Muscle of leg (tissue), 11 donors: ENCODE results near the gene MICALL2. TPM values are rescaled to one million over a fixed set of nuclear protein-coding genes. Genes with fewer than 3 reads are reported as not detected.

Experiments
- DNase-seq: peaks from one replicate; pipeline ENCODE4 v3.0.0; 2013
- H3K27ac ChIP-seq: one replicate; pipeline ENCODE4 v1.5.1; 2013; ENCODE audit warnings: mild to moderate bottlenecking, low read length, control low read depth
- H3K27me3 ChIP-seq: one replicate; pipeline ENCODE4 v1.6.1; 2013; ENCODE audit warnings: low read length; ENCODE audit not compliant: control insufficient read depth, insufficient read depth
- H3K36me3 ChIP-seq: one replicate; pipeline ENCODE4 v1.6.1; 2013; ENCODE audit warnings: low read length; ENCODE audit not compliant: control insufficient read depth, insufficient read depth
- H3K4me1 ChIP-seq: one replicate; pipeline ENCODE4 v1.6.1; 2013; ENCODE audit warnings: low read length; ENCODE audit not compliant: control insufficient read depth, insufficient read depth
- H3K4me3 ChIP-seq: one replicate; pipeline ENCODE4 v1.5.1; 2013; ENCODE audit warnings: low read length, control low read depth
- H3K9me3 ChIP-seq: replicated peaks from 2 replicates; pipeline ENCODE4 v1.6.1; 2013; ENCODE audit warnings: low read depth, low read length; ENCODE audit not compliant: control insufficient read depth
- WGBS: methylation state at CpG from one replicate; pipeline ENCODE4 v1.1.5; 2013; ENCODE audit warnings: missing lambda C conversion rate; ENCODE audit not compliant: insufficient coverage; 5-methylcytosine and 5-hydroxymethylcytosine counted together
- polyA plus RNA-seq, 8 donors: library from polyadenylated mRNA; unstranded; fragments of 120-200 nt; gene quantifications; one replicate each; pipeline versions ENCODE4 v1.2.1 to v1.2.3, GENCODE V29; 2013; ENCODE audit warnings: inconsistent platforms in 1 of 8, low replicate concordance in 1 of 8; ENCODE audit not compliant: insufficient read length in 8 of 8, insufficient read depth in 1 of 8
- total RNA-seq: library from RNA; stranded (reverse); fragments of 120-200 nt; gene quantifications from one replicate; pipeline ENCODE4 v1.2.4, GENCODE V29; 2013

MICALL2 gene
- total and polyA plus RNA-seq, 9 donors = 4.4 to 13.3 (median 7.5) TPM

DNA sequence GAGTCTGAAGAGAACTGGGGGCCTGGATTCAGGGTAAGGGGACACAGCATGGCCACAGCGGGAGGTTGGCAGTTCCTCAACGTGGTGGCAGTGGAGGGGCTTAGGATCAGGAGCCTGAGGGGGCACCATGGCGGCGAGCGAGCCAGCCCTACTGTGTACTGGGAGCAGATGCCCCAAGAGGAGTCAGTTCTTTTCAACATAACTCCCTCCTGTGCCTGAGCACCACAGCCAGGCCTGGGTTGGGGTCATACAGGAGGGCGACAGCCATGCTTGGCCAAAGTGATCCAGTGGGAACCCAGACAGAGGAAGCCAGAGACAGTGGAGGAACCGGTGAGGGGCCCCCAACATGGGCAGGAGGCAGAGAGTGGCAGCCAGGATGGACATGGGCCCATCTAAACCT, 65.8 kb downstream of the MICALL2 start:
- 72% methylated on average over 5 of the region's 7 CpGs for WGBS
- peaks cover 59% of the 10 kb centered on the region for H3K27me3 ChIP-seq
- H3K27ac ChIP-seq = no peak overlapping the region
- H3K4me1 ChIP-seq = peaks cover 4% of the 10 kb centered on the region
- no peaks in the 10 kb centered on the region for H3K36me3 ChIP-seq
- H3K4me3 ChIP-seq = no peak overlapping the region
- no peak for DNase-seq
- peaks cover 14% of the 10 kb centered on the region for H3K9me3 ChIP-seq

DNA sequence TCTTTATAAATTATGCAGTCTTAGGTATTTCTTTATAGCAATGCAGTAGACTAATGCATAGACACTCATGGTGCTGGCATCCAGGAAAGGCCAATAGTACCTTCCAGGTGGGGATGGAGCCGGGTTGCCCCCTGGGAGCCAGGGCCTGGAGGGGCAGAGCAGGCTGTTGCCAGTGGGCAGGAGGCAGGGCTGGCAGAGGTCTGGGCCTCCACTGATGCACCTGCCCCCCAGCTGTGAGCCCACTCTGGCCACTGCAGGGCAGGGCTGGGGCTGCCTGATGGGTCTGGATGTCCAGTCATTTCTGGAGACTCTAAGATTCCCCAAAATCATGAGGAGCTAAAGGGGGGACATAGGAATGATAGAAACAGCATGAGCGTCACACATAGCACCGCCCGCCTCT, 66.7 kb downstream of the MICALL2 start:
- Histone ChIP-seq H3K4me1 (peaks cover 4% of the 10 kb centered on the region), H3K27me3 (peaks cover 64% of the 10 kb centered on the region), H3K9me3 (peaks cover 14% of the 10 kb centered on the region), H3K27ac (no peak overlapping the region), H3K36me3 (no peaks in the 10 kb centered on the region), H3K4me3 (no peak overlapping the region)
- 93% methylated on average over 4 of the region's 4 CpGs for WGBS
- DNase-seq = no peak

DNA sequence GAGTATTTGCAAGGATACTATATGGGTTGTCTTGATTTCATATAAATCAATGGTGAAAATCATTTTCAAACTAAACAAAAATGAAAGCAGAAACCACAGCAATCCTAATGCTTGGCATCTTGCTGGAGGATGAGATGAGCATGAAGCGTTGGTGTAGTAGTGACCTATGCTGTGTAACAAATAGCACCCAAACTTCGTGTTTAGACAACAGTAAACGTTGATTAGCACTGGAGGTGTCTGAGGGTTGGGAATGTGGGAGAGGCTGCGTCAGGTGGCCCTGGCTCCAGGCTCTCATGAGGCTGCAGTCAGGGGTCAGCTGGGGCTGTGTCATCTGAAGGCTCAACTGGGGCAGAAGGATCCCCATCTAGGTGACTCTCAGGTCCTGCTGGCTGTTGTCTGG, 67.8 kb downstream of the MICALL2 start:
- no peak overlapping the region for H3K27ac ChIP-seq
- no peak overlapping the region for H3K4me3 ChIP-seq
- WGBS = 92% methylated on average over 4 of the region's 4 CpGs
- H3K36me3 ChIP-seq = no peaks in the 10 kb centered on the region
- DNase-seq = no peak
- H3K9me3 ChIP-seq = peaks cover 14% of the 10 kb centered on the region
- peaks cover 4% of the 10 kb centered on the region for H3K4me1 ChIP-seq
- H3K27me3 ChIP-seq = peaks cover 71% of the 10 kb centered on the region

DNA sequence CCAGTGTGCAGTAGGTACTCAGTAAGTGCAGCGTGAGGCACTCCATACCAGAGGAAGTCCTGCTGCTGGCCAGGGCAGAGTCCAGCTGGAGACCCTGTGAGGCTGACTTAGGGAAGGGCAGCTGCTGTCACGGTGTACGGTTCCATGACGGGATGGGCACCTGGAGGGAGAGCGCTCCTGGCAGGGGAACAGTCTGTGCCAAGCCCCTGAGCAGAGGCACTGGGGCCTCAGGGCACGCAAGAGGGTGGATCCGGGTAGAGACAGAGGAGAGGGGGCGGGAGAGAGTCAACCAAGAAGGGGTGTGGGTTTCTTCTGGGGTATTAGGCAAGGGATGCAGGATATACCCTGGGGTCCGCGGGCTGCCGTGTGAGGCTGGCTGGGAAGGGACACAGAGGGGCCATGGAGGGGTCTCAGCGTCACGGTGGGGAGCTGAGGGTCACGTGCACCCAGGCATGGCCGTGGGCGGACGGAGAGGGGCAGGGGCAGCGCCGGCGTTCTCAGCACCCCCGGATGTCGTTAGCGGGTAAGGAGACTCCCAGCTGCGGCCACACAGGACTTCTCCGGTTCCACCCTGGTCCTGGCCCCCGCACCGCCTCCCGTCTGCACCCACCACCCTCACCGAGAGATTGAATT, 70.5 kb downstream of the MICALL2 start:
- Histone ChIP-seq H3K9me3 (peaks cover 9% of the 10 kb centered on the region), H3K27me3 (peaks cover 75% of the 10 kb centered on the region), H3K27ac (no peak overlapping the region), H3K4me1 (no peaks in the 10 kb centered on the region), H3K36me3 (no peaks in the 10 kb centered on the region), H3K4me3 (no peak overlapping the region)
- no peak for DNase-seq
- 51% methylated on average over 27 of the region's 29 CpGs for WGBS

DNA sequence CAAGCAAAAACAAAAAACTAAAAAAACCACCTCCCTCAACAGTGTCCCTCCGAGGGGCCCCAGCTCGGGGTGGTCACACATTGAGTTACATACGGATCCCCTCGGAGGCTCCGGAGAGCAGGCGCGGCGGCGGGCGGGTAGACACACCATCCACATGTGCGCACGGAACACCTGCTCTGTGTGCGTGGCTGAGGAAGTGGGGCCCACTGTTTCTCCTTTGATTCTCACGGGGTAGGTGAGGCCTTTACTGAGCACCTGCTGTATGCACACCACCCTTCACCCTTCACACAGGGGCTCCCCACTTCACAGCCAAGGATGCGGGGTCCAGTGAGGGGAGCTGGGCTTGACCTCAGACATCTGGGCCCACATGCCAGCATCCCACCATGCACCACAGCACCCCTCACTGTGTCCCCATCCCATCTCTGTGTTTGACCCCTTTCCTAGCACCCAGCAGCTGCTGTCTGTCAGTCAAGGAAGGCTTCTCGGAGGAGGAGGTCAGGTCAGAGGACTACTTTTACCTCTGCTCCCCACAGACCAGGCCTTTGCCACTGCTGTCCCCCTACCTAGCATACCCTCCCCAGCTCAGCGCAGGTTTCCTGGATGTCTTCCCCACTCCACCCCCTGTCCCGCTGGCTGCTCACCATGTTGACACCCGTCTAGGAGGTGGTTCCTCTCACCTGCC, 71.1 kb downstream of the MICALL2 start:
- Histone ChIP-seq H3K4me1 (no peaks in the 10 kb centered on the region), H3K36me3 (no peaks in the 10 kb centered on the region), H3K9me3 (peaks cover 9% of the 10 kb centered on the region), H3K27ac (no peak overlapping the region), H3K27me3 (peaks cover 80% of the 10 kb centered on the region), H3K4me3 (no peak overlapping the region)
- DNase-seq = no peak
- 81% methylated on average over 13 of the region's 19 CpGs for WGBS

DNA sequence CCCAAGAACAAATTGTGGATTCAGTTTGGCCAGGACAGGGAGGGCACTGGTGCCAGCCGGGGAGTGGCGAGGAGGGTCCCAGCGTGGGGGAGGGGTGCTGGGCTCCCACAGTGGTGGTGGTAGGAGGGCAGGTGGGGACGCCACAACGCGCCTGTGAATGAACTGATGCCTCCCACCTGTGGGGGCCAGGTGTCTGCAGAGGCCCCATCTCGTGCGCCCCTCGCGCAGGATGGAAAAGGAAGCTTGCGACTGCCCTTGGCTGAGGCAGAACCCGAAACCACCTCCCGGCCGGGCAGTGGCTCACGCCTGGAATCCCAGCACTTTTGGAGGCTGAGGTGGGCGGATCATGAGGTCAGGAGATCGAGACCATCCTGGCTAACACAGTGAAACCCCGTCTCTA, 72.0 kb downstream of the MICALL2 start:
- no peak overlapping the region for H3K27ac ChIP-seq
- no peaks in the 10 kb centered on the region for H3K4me1 ChIP-seq
- no peak for DNase-seq
- H3K27me3 ChIP-seq = peaks cover 82% of the 10 kb centered on the region
- H3K36me3 ChIP-seq = no peaks in the 10 kb centered on the region
- 76% methylated on average over 9 of the region's 18 CpGs for WGBS
- H3K4me3 ChIP-seq = no peak overlapping the region
- peaks cover 9% of the 10 kb centered on the region for H3K9me3 ChIP-seq

DNA sequence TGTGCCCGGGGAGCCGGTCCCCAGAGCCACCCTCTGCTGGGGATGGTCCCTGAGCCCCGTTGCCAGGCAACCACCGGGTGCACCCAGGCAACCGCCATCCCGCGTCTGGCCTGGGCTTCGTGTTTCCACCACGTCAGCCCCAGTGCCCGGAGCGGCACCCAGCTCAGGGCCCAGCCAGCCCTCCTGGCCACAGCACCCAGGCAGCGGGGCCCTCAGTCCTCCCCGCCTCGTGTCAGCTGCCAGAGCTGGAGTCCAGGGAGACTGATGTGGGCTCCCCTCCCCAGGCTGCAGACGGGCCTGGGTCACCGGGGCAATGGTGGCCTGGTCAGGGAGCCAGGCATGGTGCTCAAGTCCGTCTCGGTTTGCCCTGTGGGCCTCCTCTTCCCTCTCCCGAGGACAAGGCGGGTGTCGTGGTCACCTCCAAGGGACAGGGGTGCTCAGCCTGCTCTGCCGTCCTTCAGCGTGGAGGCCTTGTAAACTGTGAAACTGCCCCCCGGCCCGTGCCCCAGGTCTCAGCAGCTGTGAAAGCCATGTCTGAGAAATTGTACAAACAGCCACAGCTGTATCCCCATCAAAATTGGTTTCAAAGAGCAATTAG, 72.5 kb downstream of the MICALL2 start:
- Histone ChIP-seq H3K27ac (no peak overlapping the region), H3K27me3 (peaks cover 83% of the 10 kb centered on the region), H3K4me1 (no peaks in the 10 kb centered on the region), H3K36me3 (no peaks in the 10 kb centered on the region), H3K4me3 (no peak overlapping the region), H3K9me3 (peaks cover 7% of the 10 kb centered on the region)
- WGBS = 51% methylated on average over 23 of the region's 25 CpGs
- DNase-seq = no peak

DNA sequence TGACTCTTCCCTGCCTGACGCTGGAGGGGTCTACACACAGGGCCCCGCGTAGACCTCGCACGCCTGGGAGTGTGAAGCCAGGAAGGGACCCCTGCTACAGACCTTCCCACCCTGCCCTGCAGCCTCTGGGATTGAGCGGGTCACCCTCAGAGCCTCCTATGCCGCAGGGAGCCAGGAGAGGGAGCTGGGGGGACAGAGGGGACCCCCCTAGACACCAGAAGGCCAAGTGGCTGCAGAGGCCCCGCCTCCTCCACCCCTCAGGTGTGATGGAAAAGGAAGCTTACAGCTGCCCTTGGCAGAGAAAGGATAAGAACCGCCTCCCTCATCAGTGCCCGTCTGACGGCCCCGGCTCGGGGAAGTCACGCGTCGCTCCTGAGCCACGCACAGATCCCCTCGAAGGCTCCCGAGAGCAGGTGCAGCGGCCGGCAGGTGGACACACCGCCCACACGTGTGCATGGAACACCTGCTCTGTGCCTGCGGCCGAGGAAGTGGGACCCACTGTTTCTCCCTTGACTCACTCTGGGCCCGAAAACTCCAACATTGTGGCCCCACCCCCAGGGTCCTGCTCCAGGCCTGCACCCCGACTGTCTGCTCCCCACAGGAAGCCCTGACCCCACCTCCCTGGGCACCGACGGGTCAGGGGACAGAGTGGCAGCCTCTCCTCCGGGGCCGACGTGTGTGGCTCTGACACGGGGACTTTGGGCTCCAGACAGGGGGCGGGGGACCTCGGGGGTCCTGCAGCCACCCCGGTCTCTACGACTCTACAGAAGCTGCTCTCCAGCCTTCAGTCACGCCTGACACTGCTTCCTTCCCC, 73.3 kb downstream of the MICALL2 start:
- Histone ChIP-seq H3K36me3 (no peaks in the 10 kb centered on the region), H3K4me3 (no peak overlapping the region), H3K9me3 (no peaks in the 10 kb centered on the region), H3K27ac (no peak overlapping the region), H3K4me1 (no peaks in the 10 kb centered on the region), H3K27me3 (peaks cover 86% of the 10 kb centered on the region)
- DNase-seq = no peak
- 42% methylated on average over 28 of the region's 38 CpGs for WGBS

DNA sequence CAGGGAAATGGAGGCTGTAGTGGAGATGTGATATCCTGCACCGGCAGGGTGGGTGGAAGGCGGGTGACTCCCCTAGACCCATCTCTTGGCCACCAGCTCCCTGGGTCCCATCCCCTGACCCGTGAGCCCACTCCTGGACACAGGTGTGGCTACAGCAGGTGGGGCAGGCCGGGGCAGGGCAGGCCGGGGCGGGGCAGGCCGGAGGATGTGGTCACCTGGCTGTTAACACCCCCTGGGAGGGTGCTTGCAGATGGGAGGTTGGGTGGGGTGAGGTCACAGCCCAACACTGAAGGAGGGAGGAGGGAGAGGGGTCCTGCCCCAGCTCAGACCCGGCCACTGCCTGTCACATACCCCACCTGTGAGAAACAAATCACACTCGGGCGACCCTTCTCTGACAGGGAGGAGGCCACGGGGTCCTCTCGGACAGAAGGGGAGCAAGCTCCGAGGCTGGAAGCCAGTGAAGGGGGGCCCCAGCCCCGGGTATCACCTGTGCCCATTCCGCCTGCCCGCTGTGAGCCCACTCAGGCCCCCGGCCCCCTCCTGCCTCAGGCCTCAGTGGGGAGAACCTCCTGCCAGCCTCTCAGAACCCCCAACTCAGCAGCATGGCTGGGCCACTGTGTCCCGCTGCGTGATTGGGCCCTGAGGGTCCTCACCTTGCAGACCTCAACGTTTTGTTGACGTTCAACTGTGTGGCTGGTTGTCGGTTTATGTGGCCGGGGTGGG, 74.0 kb downstream of the MICALL2 start:
- H3K4me3 ChIP-seq = no peak overlapping the region
- H3K36me3 ChIP-seq = no peaks in the 10 kb centered on the region
- no peaks in the 10 kb centered on the region for H3K4me1 ChIP-seq
- no peak overlapping the region for H3K27ac ChIP-seq
- no peak for DNase-seq
- no peaks in the 10 kb centered on the region for H3K9me3 ChIP-seq
- peaks cover 87% of the 10 kb centered on the region for H3K27me3 ChIP-seq
- 66% methylated on average over 14 of the region's 23 CpGs for WGBS
